WTC11 (cell line): ENCODE measurements around the gene SIGLEC12. TPM values are rescaled to one million over a fixed set of nuclear protein-coding genes. Genes with fewer than 3 reads are reported as not detected.

Experiments
- ATAC-seq: fragments of 200-7000 bp; cut with Tn5 transposase; 2 replicates; pipeline ENCODE4 v1.10.0; 2021; ENCODE audit warnings: mild to moderate bottlenecking, moderate library complexity
- CTCF ChIA-PET: fragments of 300-600 bp; sonication (Branson Sonifier 250); formaldehyde crosslinking; loops from one replicate; lab custom pipeline; 2021; ENCODE audit warnings: antibody characterized with exemption; lab: Charles Lee
- POLR2A ChIA-PET: fragments of 350-600 bp; sonication (Branson Sonifier 250); formaldehyde crosslinking; loops from one replicate; lab custom pipeline; 2021; ENCODE audit warnings: antibody characterized with exemption; lab: Charles Lee
- DNase-seq: peaks from one replicate; pipeline ENCODE4 v3.0.0; 2021; ENCODE audit warnings: low spot score
- H3K27ac Mint-ChIP-seq: 2 replicates; pipeline ENCODE4 v1.8.0; 2021; ENCODE audit warnings: mixed read lengths
- H3K27me3 Mint-ChIP-seq: 2 replicates; pipeline ENCODE4 v1.8.0; 2021; ENCODE audit warnings: low read depth, mild to moderate bottlenecking, moderate library complexity, mixed read lengths
- H3K36me3 Mint-ChIP-seq: 2 replicates; pipeline ENCODE4 v1.8.0; 2021; ENCODE audit warnings: mixed read lengths
- H3K4me1 Mint-ChIP-seq: 2 replicates; pipeline ENCODE4 v1.8.0; 2022; ENCODE audit warnings: mixed read lengths
- H3K4me3 Mint-ChIP-seq: 2 replicates; pipeline ENCODE4 v1.8.0; 2021; ENCODE audit warnings: mild to moderate bottlenecking, moderate library complexity, mixed read lengths
- H3K9me3 Mint-ChIP-seq: 2 replicates; pipeline ENCODE4 v1.8.0; 2021; ENCODE audit warnings: mixed read lengths
- CREB1 ChIP-seq: sonication (generic); formaldehyde crosslinking; IDR thresholded peaks from 2 replicates; pipeline ENCODE4 v1.8.0; 2023; ENCODE audit warnings: mild to moderate bottlenecking, missing genetic modification reagents
- CREM ChIP-seq: sonication (generic); formaldehyde crosslinking; IDR thresholded peaks from 2 replicates; pipeline ENCODE4 v1.8.1; 2022; ENCODE audit warnings: mild to moderate bottlenecking, missing genetic modification reagents, moderate library complexity
- E2F4 ChIP-seq: sonication (generic); formaldehyde crosslinking; IDR thresholded peaks from 2 replicates; pipeline ENCODE4 v1.8.1; 2022; ENCODE audit warnings: low read depth, mild to moderate bottlenecking, moderate library complexity, missing genetic modification reagents, borderline replicate concordance
- FOXJ3 ChIP-seq: sonication (generic); formaldehyde crosslinking; IDR thresholded peaks from 2 replicates; pipeline ENCODE4 v1.9.0; 2021; ENCODE audit warnings: missing genetic modification reagents, mild to moderate bottlenecking, borderline replicate concordance
- FOXK1 ChIP-seq: sonication (generic); formaldehyde crosslinking; IDR thresholded peaks from 2 replicates; pipeline ENCODE4 v1.8.0; 2022; ENCODE audit warnings: mild to moderate bottlenecking, moderate library complexity, missing genetic modification reagents
- GTF2I ChIP-seq: fragments of 250-450 bp; sonication (Bioruptor Pico); conservative IDR thresholded peaks from 2 replicates; pipeline ENCODE4 v1.4.0; 2021; ENCODE audit warnings: mild to moderate bottlenecking
- MLX ChIP-seq: sonication (generic); formaldehyde crosslinking; IDR thresholded peaks from 2 replicates; pipeline ENCODE4 v1.8.1; 2023; ENCODE audit warnings: mild to moderate bottlenecking, missing genetic modification reagents, moderate library complexity
- MXD4 ChIP-seq: fragments of 250-450 bp; sonication (Bioruptor Pico); IDR thresholded peaks from 2 replicates; pipeline ENCODE4 v1.8.0; 2021; ENCODE audit warnings: mild to moderate bottlenecking, moderate library complexity, borderline replicate concordance
- NR2C2 ChIP-seq: sonication (generic); formaldehyde crosslinking; IDR thresholded peaks from 2 replicates; pipeline ENCODE4 v1.8.0; 2022; ENCODE audit warnings: mild to moderate bottlenecking, missing genetic modification reagents
- RORB ChIP-seq: fragments of 250-450 bp; sonication (Bioruptor Pico); IDR thresholded peaks from 2 replicates; pipeline ENCODE4 v1.9.0; 2021; ENCODE audit warnings: mild to moderate bottlenecking
- ZNF317 ChIP-seq: sonication (generic); formaldehyde crosslinking; IDR thresholded peaks from 2 replicates; pipeline ENCODE4 v1.8.1; 2023; ENCODE audit warnings: low read depth, mild to moderate bottlenecking, moderate library complexity, missing genetic modification reagents, borderline replicate concordance
- total RNA-seq: library from RNA; stranded (reverse); gene quantifications from 3 replicates; pipeline ENCODE4 v1.2.3, GENCODE V29; 2021
- TF ChIP-seq, protein P1 (sequence below): fragments of 200-600 bp; IDR thresholded peaks from 2 replicates; pipeline ENCODE4 v1.8.0; 2022; ENCODE audit warnings: antibody characterized with exemption
- TF ChIP-seq, protein P2 (sequence below): fragments of 250-450 bp; sonication (Bioruptor Pico); IDR thresholded peaks from 2 replicates; pipeline ENCODE4 v1.9.0; 2021; ENCODE audit warnings: mild to moderate bottlenecking
- TF ChIP-seq, protein P3 (sequence below): sonication (generic); formaldehyde crosslinking; IDR thresholded peaks from 2 replicates; pipeline ENCODE4 v1.8.0; 2022; ENCODE audit warnings: missing genetic modification reagents

The SIGLEC12 gene
- total RNA-seq, 1 experiment from 2014 or later: not detected

- H3K9me3 Mint-ChIP-seq: peaks cover 19% of the 10 kb centered on the region
- ATAC-seq (no peak), DNase-seq (no peak)
- H3K36me3 Mint-ChIP-seq: no peaks in the 10 kb centered on the region
- H3K4me3 Mint-ChIP-seq: no peak overlapping the region
- no peak overlapping the region for H3K27ac Mint-ChIP-seq
- ChIA-PET POLR2A (no interaction called here), CTCF (interaction anchor here (0.8 to 1.1 kb wide), 4 partner anchors 10 to 154 kb away, joined by 3 to 4 read pairs (median 3); no protein-coding TSS in a partner anchor)
- no peaks in the 10 kb centered on the region for H3K4me1 Mint-ChIP-seq
- peaks cover 46% of the 10 kb centered on the region for H3K27me3 Mint-ChIP-seq
- TF ChIP-seq MXD4 (no peak), E2F4 (CRISPR knock-in tag) (no peak), RORB (CRISPR knock-in tag) (no peak)
- TF ChIP-seq, protein P1, sequence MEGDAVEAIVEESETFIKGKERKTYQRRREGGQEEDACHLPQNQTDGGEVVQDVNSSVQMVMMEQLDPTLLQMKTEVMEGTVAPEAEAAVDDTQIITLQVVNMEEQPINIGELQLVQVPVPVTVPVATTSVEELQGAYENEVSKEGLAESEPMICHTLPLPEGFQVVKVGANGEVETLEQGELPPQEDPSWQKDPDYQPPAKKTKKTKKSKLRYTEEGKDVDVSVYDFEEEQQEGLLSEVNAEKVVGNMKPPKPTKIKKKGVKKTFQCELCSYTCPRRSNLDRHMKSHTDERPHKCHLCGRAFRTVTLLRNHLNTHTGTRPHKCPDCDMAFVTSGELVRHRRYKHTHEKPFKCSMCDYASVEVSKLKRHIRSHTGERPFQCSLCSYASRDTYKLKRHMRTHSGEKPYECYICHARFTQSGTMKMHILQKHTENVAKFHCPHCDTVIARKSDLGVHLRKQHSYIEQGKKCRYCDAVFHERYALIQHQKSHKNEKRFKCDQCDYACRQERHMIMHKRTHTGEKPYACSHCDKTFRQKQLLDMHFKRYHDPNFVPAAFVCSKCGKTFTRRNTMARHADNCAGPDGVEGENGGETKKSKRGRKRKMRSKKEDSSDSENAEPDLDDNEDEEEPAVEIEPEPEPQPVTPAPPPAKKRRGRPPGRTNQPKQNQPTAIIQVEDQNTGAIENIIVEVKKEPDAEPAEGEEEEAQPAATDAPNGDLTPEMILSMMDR: no peak
Observed at GRCh38 chr19:51507192-51507591, 5.6 kb upstream of the SIGLEC12 start.

- DNase-seq: no peak
- no peaks in the 10 kb centered on the region for H3K36me3 Mint-ChIP-seq
- POLR2A ChIA-PET: no interaction called here
- H3K4me3 Mint-ChIP-seq: no peak overlapping the region
- no peaks in the 10 kb centered on the region for H3K4me1 Mint-ChIP-seq
- ATAC-seq: no peak
- CTCF ChIA-PET: interaction anchor here (0.9 to 1.0 kb wide), 2 partner anchors 151 to 155 kb away, joined by 3 read pairs; no protein-coding TSS in a partner anchor
- H3K27me3 Mint-ChIP-seq: peaks cover 45% of the 10 kb centered on the region
- TF ChIP-seq, protein P2, sequence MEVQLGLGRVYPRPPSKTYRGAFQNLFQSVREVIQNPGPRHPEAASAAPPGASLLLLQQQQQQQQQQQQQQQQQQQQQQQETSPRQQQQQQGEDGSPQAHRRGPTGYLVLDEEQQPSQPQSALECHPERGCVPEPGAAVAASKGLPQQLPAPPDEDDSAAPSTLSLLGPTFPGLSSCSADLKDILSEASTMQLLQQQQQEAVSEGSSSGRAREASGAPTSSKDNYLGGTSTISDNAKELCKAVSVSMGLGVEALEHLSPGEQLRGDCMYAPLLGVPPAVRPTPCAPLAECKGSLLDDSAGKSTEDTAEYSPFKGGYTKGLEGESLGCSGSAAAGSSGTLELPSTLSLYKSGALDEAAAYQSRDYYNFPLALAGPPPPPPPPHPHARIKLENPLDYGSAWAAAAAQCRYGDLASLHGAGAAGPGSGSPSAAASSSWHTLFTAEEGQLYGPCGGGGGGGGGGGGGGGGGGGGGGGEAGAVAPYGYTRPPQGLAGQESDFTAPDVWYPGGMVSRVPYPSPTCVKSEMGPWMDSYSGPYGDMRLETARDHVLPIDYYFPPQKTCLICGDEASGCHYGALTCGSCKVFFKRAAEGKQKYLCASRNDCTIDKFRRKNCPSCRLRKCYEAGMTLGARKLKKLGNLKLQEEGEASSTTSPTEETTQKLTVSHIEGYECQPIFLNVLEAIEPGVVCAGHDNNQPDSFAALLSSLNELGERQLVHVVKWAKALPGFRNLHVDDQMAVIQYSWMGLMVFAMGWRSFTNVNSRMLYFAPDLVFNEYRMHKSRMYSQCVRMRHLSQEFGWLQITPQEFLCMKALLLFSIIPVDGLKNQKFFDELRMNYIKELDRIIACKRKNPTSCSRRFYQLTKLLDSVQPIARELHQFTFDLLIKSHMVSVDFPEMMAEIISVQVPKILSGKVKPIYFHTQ (CRISPR knock-in tag): no peak
- TF ChIP-seq CREB1 (CRISPR knock-in tag): no peak
- TF ChIP-seq, protein P3, sequence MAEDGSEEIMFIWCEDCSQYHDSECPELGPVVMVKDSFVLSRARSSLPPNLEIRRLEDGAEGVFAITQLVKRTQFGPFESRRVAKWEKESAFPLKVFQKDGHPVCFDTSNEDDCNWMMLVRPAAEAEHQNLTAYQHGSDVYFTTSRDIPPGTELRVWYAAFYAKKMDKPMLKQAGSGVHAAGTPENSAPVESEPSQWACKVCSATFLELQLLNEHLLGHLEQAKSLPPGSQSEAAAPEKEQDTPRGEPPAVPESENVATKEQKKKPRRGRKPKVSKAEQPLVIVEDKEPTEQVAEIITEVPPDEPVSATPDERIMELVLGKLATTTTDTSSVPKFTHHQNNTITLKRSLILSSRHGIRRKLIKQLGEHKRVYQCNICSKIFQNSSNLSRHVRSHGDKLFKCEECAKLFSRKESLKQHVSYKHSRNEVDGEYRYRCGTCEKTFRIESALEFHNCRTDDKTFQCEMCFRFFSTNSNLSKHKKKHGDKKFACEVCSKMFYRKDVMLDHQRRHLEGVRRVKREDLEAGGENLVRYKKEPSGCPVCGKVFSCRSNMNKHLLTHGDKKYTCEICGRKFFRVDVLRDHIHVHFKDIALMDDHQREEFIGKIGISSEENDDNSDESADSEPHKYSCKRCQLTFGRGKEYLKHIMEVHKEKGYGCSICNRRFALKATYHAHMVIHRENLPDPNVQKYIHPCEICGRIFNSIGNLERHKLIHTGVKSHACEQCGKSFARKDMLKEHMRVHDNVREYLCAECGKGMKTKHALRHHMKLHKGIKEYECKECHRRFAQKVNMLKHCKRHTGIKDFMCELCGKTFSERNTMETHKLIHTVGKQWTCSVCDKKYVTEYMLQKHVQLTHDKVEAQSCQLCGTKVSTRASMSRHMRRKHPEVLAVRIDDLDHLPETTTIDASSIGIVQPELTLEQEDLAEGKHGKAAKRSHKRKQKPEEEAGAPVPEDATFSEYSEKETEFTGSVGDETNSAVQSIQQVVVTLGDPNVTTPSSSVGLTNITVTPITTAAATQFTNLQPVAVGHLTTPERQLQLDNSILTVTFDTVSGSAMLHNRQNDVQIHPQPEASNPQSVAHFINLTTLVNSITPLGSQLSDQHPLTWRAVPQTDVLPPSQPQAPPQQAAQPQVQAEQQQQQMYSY (CRISPR knock-in tag): no peak
- no peak for TF ChIP-seq FOXJ3 (CRISPR knock-in tag)
- no peak for TF ChIP-seq GTF2I (CRISPR knock-in tag)
- no peak for TF ChIP-seq CREM (CRISPR knock-in tag)
- no peak for TF ChIP-seq MLX (CRISPR knock-in tag)
- TF ChIP-seq ZNF317 (CRISPR knock-in tag): no peak
- TF ChIP-seq FOXK1 (CRISPR knock-in tag): no peak
- no peak for TF ChIP-seq NR2C2 (CRISPR knock-in tag)
- H3K9me3 Mint-ChIP-seq: peaks cover 19% of the 10 kb centered on the region
- no peak overlapping the region for H3K27ac Mint-ChIP-seq
Observed at GRCh38 chr19:51505904-51506303, 4.3 kb upstream of the SIGLEC12 start.
